ENCODE results near the gene DCAF4. TPM values are rescaled to one million over a fixed set of nuclear protein-coding genes. Genes with fewer than 3 reads are reported as not detected.
A peak's percentile ranks its signal among the peaks of the same experiment; 100 is the strongest.
"Not testable (repeated sequence)": the region's sequence is repeated elsewhere in the genome, so short reads cannot be mapped to it uniquely, and the experiment has no call there.

DCAF4 gene
- total RNA-seq, 1 experiment from 2014 or later, result 16.1 TPM

DNA sequence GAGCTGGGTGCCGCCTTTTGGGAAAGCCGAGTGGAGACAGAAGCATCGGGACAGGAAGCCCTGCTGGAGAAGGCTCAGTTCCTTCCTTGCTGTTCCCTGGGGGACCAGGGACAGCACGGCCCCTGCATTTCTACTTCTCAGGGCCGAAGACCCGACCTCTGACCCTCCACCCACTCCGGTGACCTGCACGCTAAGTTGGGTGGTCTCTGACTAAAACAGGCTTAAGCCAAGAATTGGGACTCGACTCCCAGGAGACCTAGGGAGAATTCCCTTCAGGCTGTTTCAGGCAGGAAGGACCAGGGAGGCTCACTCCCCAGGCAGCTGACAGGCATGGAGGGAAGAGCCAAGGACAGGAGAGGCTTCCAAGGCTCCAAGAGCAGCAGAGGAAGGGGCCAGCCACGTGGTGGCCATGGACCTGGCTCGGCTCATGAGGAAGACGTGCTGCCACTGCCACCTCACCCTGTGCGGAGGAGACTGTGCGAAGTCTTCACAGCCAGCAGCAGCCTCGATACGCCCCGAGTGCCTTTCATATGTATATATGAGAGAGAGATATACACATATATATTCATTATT is 43.9 kb downstream of the DCAF4 start:
- no peak for DNase-seq (ENCODE audit: low read depth)

DNA sequence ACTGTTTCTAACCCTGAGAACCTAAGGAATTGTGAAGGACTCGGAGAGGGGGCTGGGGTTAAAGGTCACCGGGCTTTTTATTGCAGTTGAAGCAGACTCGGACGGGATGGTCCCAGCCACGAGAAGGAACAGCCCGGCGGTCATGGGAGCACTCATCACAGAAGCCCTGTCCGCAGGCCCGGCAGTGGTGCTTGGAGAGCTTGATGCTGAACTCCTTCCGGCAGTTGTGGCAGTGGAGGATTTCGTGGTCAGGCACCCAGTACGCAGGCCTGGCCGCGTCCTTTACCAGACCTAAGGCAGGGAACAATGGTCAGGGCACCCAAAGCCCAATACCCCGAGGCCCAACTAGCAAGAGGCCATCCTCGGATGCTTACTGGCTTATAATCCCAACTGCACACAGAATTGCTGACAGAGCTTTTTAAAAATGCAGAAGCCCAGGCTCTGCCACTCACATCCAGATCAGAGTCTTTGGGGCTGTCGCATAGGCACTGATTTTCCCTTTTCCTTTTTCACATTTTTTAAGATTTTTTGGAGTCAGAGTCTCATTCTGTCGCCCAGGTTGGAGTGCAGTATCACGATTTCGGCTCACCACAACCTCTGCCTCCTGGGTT is 44.7 kb downstream of the DCAF4 start:
- DNase-seq (ENCODE audit: low read depth), result no peak

- no peak for DNase-seq (ENCODE audit: low read depth)
These were observed 48.4 kb downstream of the DCAF4 start for GRCh38 chr14:72974661-72975060.

GRCh38 chr14:72975770-72976169 is 49.5 kb downstream of the DCAF4 start:
- peak; percentile 9 for DNase-seq (ENCODE audit: low read depth)

DNA sequence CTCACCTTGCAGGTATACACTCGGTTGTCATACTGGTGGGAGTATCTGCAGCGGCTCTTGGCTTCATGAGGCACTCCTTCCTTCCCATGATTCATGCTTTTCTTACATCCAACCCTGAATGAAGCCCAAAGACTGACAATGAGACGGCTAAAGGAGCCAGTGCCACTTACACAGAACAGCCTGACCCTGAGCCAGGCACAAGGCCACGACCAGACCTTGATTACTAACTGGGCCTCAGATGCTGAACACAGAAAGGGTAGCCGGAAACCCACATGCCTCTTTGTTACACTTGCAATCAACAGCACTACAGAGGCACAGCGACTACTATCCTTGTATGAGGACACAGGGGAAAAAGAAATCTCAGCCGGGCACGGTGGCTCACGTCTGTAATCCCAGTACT is 52.6 kb downstream of the DCAF4 start:
- DNase-seq (ENCODE audit: low read depth), result no peak

DNA sequence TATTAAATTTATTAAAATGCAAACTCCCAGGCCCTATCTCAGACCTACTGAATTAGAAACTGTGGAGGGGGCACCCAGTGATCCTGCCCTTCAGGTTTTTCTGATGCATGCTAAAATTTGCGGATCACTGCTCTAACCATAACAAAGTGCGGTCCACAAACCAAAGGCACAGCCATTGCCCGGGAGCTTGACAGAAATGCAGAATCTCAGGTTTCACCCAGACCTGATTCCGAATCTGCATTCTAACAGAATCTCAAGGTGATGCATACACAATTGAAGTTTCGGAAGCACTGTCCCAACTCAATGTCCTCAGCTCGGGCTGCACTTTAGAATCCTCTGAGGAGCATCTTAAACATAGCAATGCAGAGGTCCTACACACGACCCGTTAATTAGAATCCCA is 54.6 kb downstream of the DCAF4 start:
- no peak for DNase-seq (ENCODE audit: low read depth)

DNA sequence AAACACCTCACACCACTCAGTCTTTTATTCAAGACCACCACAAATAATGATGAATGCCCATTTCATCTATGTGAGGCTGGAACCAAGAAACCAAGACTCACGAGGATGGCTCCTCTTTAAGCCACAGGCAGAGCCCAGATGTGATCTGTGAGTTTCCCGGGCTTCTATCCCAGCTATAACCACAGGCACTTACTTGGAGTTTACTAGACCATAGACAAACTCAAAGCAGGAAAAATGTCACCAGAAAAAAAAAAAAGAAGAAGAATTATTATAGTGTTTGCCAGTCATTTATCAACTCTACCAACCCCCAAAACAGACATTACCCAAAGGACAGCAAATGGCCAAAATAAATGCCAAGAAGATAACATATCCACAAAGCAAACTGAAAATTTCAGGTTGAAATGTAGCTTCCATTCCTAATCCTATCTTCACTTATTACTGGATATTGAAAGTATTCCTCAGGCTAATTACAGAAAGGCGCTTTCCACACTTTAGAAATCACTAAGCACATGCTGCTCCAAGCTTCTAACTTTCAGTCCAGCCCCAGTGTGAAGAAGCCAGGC is 56.0 kb downstream of the DCAF4 start:
- DNase-seq (ENCODE audit: low read depth), result no peak

- no peak for DNase-seq (ENCODE audit: low read depth)
These were observed 60.0 kb downstream of the DCAF4 start for GRCh38 chr14:72986214-72986613.

GRCh38 chr14:72986857-72987256 is 60.6 kb downstream of the DCAF4 start:
- no peak for DNase-seq (ENCODE audit: low read depth)

DNA sequence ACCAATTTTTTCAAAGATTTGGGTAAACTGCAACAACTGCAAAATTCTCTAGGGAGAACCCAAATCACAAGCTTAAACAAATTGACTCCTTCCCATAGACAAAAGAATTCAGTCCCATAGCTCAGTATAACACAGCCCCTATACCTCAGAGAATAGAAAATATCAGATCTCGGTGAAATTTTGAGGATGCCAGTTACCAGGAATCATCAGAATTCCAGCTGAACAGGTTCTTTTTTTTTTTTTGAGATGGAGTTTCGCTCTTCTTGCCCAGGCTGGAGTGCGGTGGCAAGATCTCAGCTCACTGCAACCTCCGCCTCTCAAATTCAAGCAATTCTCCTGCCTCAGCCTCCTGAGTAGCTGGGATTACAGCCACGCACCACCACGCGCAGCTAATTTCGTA is 63.9 kb downstream of the DCAF4 start:
- no peak for DNase-seq (ENCODE audit: low read depth)

- no peak for DNase-seq (ENCODE audit: low read depth)
These were observed 70.7 kb downstream of the DCAF4 start for GRCh38 chr14:72996916-72997315.

DNA sequence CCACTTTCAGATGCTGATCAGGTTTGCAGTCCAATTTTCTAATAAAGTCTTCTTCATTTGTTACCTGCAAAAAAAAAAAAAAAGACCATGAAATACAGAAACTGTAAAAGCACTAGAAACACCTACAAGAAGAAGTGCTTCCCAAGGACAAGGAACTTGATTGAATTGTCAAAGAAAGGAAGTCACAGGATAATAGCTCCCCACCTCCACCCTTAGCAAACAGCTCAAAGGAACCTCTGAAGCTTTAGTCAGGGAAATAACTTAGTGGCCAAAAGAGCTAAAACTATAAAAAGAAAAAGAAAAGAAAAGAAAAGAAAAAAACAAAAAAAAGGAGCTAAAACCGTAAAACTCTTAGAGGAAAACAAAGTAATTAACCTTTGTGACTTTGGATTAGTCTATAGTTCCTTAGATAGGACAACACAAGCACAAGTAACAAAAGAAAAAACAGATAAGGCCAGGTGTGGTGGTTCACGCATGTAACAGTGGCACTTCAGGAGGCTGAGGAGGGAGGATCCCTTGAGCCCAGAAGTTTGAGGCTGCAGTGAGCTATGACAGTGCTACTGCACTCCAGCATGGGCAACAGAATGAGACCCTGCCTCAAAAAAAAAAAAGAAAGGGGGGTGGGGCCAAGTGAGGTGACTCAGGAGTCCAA is 72.1 kb downstream of the DCAF4 start:
- no peak for DNase-seq (ENCODE audit: low read depth)

DNA sequence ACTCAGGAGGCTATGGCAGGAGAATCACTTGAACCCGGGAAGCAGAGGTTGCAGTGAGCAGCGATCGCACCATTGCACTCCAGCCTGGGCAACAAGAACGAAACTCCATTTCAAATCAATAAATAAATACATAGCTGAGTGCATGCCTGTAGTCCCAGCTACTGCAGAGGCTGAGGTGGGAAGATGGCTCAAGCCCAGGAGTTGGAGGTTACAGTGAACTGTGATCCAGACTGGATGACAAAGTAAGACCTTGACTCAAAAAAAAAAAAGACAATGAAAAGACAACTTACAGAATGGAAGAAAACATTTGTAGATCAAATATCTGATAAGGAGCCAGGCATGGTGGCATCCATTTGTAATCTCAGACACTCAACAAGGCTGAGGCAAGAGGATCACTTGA is 73.1 kb downstream of the DCAF4 start:
- DNase-seq (ENCODE audit: low read depth), result no peak

DNA sequence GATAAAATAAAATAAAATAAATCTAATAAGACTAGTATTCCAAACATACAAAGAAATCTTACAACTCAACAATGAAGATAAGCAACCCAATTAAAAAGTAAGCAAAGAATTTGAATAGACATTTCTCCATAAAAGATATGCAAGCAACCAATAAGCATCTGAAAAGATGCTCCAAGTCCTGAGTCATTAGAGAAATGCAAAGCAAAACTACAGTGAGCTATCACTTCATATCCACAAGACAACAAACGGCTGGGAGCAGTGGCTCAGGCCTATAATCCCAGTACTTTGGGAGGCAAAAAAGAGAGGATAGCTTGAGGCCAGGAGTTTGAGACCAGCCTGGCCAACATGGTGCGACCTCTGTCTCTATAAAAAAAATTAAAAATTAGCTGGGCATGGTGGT is 73.8 kb downstream of the DCAF4 start:
- no peak for DNase-seq (ENCODE audit: low read depth)

DNA sequence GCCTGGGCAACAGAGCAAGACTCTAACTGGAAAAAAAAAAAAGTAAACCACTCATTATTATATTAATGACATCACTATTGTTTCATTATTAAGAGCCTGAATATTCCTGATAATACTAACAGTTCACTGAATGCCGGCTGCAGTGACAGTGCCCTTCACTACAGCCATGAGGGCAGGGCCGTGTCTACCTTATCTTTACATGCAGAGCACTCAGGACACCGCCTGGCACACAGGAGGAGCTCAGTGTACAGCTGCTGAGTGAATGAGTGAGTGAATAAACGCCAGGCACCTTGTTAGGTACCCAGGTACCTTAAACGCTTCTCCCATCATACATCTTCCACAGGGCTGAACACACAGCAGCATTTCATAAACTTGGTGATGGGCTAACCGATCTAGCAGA is 77.4 kb downstream of the DCAF4 start:
- no peak for DNase-seq (ENCODE audit: low read depth)

GRCh38 chr14:73004641-73005040 is 78.4 kb downstream of the DCAF4 start:
- not testable (repeated sequence) for DNase-seq (ENCODE audit: low read depth)

GRCh38 chr14:73007835-73008234 is 81.6 kb downstream of the DCAF4 start:
- DNase-seq (ENCODE audit: low read depth), result no peak

GRCh38 chr14:73008501-73008900 is 82.2 kb downstream of the DCAF4 start:
- DNase-seq (ENCODE audit: low read depth), result peak; percentile 96

Other genes with a start within 250 kb of the DCAF4 start
- gene DPF3, start 32.4 kb upstream of the DCAF4 start, total RNA-seq (2014; rRNA removed), result 9.5 and 11.1 TPM in 2 replicates
- 14.6 and 16.3 TPM in 2 replicates for gene ZFYVE1, start 100.6 kb downstream of the DCAF4 start, total RNA-seq (2014; rRNA removed)
- 37.7 and 45.3 TPM in 2 replicates for gene RBM25, start 132.1 kb downstream of the DCAF4 start, total RNA-seq (2014; rRNA removed)
- gene PSEN1, start 210.0 kb downstream of the DCAF4 start, total RNA-seq (2014; rRNA removed), result 29.9 and 38.6 TPM in 2 replicates